ENCODE data around the gene THOC6.

Gene THOC6

GRCh38 chr16:2985893-2986355, 37.9 kb upstream of the THOC6 start:
- Mint-ChIP-seq H3K4me1 (ENCODE audit: low read depth) (peaks cover 5% of the 10 kb centered on the region), H3K9me3 (ENCODE audit: low read depth) (no peaks in the 10 kb centered on the region), H3K4me3 (no peak overlapping the region), H3K36me3 (no peaks in the 10 kb centered on the region), H3K27ac (no peak overlapping the region), H3K27me3 (no peaks in the 10 kb centered on the region)

GRCh38 chr16:2986623-2987188, 37.1 kb upstream of the THOC6 start:
- Mint-ChIP-seq H3K36me3 (no peaks in the 10 kb centered on the region), H3K4me1 (ENCODE audit: low read depth) (peaks cover 2% of the 10 kb centered on the region), H3K27ac (no peak overlapping the region), H3K27me3 (no peaks in the 10 kb centered on the region), H3K4me3 (no peak overlapping the region), H3K9me3 (ENCODE audit: low read depth) (no peaks in the 10 kb centered on the region)

GRCh38 chr16:2987286-2987685, 36.5 kb upstream of the THOC6 start:
- H3K9me3 Mint-ChIP-seq (ENCODE audit: low read depth) = no peaks in the 10 kb centered on the region
- H3K27ac Mint-ChIP-seq = no peak overlapping the region

DNA sequence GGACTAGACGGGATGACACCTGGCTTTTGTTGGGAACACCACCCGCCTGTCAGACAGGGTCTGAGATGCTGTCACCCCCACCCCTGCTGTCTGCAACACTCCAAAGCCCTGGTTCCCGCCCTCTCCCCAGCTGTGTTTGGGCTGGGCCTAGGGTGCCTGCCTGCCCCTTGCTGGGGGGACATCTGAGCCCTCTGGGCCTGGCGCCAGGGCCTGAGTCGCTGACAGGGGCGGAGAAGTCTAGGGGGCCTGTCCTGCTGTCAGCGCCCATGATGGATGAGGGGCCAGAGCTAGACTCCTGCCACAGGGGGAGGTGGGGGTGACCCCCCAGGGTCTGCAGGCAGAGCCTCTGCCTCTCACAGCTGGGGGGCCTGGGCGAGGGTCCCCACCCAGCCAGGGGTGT, 36.0 kb upstream of the THOC6 start:
- no peak overlapping the region for H3K4me3 Mint-ChIP-seq
- no peaks in the 10 kb centered on the region for H3K36me3 Mint-ChIP-seq
- H3K4me1 Mint-ChIP-seq (ENCODE audit: low read depth) = peaks cover 1% of the 10 kb centered on the region
- H3K27ac Mint-ChIP-seq = no peak overlapping the region
- no peaks in the 10 kb centered on the region for H3K27me3 Mint-ChIP-seq
- no peaks in the 10 kb centered on the region for H3K9me3 Mint-ChIP-seq (ENCODE audit: low read depth)

More at GRCh38 chr16:2987286-2987685, 36.5 kb upstream of the THOC6 start:
- Mint-ChIP-seq H3K4me1 (ENCODE audit: low read depth) (peaks cover 1% of the 10 kb centered on the region), H3K27me3 (no peaks in the 10 kb centered on the region), H3K4me3 (no peak overlapping the region), H3K36me3 (no peaks in the 10 kb centered on the region)

DNA sequence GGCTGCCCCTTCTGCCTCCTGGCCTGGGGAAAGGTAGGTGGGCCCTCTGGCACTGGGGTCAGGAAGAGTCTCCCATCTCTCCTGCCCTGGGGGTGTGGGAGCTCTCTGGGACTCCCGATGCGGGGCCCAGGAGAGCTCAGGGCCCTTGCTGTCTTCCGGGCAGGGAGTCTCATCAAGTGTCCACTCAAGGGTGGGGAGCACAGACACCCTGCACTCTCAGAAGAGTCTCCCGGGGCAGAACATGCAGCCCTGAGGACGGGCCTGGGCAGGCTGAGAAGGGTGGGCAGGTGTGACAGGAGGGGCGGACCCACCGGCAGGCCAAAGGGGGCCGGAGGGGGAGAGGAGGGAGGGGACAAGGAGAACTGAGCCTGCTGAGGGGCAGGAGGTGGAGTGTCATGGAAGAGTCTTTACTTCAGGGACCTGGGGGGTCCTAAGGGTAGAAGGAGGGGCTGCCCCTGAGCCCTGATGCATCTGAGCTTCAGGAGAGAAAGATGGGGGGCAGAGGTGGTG, 35.2 kb upstream of the THOC6 start:
- Mint-ChIP-seq H3K9me3 (ENCODE audit: low read depth) (no peaks in the 10 kb centered on the region), H3K27me3 (no peaks in the 10 kb centered on the region), H3K4me3 (no peak overlapping the region), H3K4me1 (ENCODE audit: low read depth) (no peaks in the 10 kb centered on the region), H3K36me3 (no peaks in the 10 kb centered on the region), H3K27ac (no peak overlapping the region)

GRCh38 chr16:2990891-2991290, 32.9 kb upstream of the THOC6 start:
- no peak overlapping the region for H3K4me3 Mint-ChIP-seq
- H3K27me3 Mint-ChIP-seq = no peaks in the 10 kb centered on the region
- no peaks in the 10 kb centered on the region for H3K36me3 Mint-ChIP-seq
- no peaks in the 10 kb centered on the region for H3K9me3 Mint-ChIP-seq (ENCODE audit: low read depth)
- H3K27ac Mint-ChIP-seq = no peak overlapping the region
- H3K4me1 Mint-ChIP-seq (ENCODE audit: low read depth) = no peaks in the 10 kb centered on the region

DNA sequence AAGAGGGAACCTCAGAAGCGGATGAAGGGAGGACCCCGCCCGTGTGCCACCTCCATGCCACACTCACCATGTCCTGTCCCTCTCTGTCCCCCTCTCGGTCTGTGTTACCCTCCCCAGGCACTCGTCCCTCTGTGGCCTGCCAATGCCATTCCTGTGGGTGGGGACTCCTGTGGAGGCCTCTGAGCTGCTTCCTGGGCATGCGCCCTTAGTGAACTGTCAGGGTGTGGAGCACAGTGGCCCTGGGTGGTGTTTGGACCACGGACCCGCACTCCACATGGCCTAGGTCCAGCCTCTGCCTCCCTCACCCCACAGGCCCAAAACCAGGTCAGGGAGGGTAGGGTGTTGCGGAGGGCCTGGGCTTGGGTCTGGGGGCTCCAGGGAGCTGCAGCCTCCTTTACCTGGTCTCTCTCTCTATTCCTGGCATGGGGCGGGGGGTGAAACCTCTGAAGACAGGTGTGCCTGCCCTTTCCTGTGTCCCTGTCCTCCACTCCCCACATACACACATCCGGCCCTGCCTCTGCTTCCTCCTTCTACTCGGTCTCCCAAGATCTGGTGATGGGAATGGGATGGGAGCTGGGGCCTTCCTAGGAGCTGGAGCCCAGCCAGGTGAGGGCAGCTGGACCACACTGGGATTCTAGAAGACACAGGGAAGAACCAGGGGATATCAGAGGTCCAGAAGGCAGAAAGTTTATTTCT, 32.1 kb upstream of the THOC6 start:
- Mint-ChIP-seq H3K9me3 (ENCODE audit: low read depth) (no peaks in the 10 kb centered on the region), H3K4me3 (no peak overlapping the region), H3K4me1 (ENCODE audit: low read depth) (no peaks in the 10 kb centered on the region), H3K27me3 (no peaks in the 10 kb centered on the region), H3K27ac (no peak overlapping the region), H3K36me3 (no peaks in the 10 kb centered on the region)

GRCh38 chr16:2992383-2993081, 31.3 kb upstream of the THOC6 start:
- H3K27me3 Mint-ChIP-seq = no peaks in the 10 kb centered on the region
- H3K27ac Mint-ChIP-seq = no peak overlapping the region
- no peak overlapping the region for H3K4me3 Mint-ChIP-seq
- no peaks in the 10 kb centered on the region for H3K36me3 Mint-ChIP-seq
- H3K9me3 Mint-ChIP-seq (ENCODE audit: low read depth) = no peaks in the 10 kb centered on the region
- no peaks in the 10 kb centered on the region for H3K4me1 Mint-ChIP-seq (ENCODE audit: low read depth)

- Mint-ChIP-seq H3K27ac (no peak overlapping the region), H3K4me1 (ENCODE audit: low read depth) (no peaks in the 10 kb centered on the region), H3K4me3 (no peak overlapping the region), H3K9me3 (ENCODE audit: low read depth) (no peaks in the 10 kb centered on the region), H3K27me3 (no peaks in the 10 kb centered on the region), H3K36me3 (no peaks in the 10 kb centered on the region)
Measured at GRCh38 chr16:2996298-2996697, 27.5 kb upstream of the THOC6 start.

DNA sequence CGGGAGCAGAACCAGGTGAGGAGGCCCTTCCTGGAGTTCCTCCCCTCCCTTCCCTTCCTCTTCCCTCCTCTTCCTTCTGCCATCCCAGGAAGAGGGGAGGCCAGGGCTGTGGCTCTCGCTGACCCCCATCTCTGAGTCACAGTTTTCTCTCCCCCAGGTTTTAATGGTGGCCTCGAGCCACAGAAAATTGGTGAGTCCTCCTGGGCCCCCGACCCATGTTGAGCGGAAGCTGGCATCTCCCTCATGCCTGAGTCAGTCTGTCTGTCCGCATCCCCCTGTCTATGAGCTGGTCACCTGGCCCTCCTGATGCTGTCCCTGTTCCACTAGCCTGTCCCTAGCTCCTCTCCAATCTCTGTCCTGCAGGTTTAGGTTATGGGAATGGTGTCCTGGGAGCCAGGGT, 23.9 kb upstream of the THOC6 start:
- Mint-ChIP-seq H3K36me3 (no peaks in the 10 kb centered on the region), H3K4me3 (no peak overlapping the region), H3K4me1 (ENCODE audit: low read depth) (peaks cover 3% of the 10 kb centered on the region), H3K27me3 (no peaks in the 10 kb centered on the region), H3K9me3 (ENCODE audit: low read depth) (no peaks in the 10 kb centered on the region), H3K27ac (no peak overlapping the region)

DNA sequence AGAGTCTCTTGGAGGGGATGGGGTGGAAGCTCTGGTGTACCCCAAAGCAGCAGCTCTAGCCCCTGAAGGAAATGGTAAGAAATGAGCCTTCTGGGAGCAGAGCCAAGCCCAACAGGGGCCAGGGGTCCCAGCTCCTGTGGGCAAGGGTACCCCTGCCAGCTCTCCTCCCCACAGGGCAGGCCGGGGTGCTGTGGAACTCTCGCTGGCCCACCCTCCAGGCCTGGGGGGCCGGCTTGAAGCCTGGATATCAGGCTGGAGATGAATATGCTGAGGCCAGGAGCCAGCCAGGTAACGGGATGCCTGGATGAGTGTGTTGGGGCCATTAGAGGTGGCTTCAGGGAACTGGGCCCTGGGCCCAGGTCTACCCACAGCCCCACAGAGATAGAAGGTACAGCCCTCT, 23.3 kb upstream of the THOC6 start:
- Mint-ChIP-seq H3K36me3 (no peaks in the 10 kb centered on the region), H3K4me3 (no peak overlapping the region), H3K27ac (no peak overlapping the region), H3K27me3 (no peaks in the 10 kb centered on the region), H3K9me3 (ENCODE audit: low read depth) (no peaks in the 10 kb centered on the region), H3K4me1 (ENCODE audit: low read depth) (peaks cover 4% of the 10 kb centered on the region)

- H3K4me3 Mint-ChIP-seq = no peak overlapping the region
- H3K27ac Mint-ChIP-seq = no peak overlapping the region
- H3K27me3 Mint-ChIP-seq = no peaks in the 10 kb centered on the region
- no peaks in the 10 kb centered on the region for H3K36me3 Mint-ChIP-seq
- peaks cover 4% of the 10 kb centered on the region for H3K4me1 Mint-ChIP-seq (ENCODE audit: low read depth)
- no peaks in the 10 kb centered on the region for H3K9me3 Mint-ChIP-seq (ENCODE audit: low read depth)
Measured at GRCh38 chr16:3001316-3001715, 22.5 kb upstream of the THOC6 start.

DNA sequence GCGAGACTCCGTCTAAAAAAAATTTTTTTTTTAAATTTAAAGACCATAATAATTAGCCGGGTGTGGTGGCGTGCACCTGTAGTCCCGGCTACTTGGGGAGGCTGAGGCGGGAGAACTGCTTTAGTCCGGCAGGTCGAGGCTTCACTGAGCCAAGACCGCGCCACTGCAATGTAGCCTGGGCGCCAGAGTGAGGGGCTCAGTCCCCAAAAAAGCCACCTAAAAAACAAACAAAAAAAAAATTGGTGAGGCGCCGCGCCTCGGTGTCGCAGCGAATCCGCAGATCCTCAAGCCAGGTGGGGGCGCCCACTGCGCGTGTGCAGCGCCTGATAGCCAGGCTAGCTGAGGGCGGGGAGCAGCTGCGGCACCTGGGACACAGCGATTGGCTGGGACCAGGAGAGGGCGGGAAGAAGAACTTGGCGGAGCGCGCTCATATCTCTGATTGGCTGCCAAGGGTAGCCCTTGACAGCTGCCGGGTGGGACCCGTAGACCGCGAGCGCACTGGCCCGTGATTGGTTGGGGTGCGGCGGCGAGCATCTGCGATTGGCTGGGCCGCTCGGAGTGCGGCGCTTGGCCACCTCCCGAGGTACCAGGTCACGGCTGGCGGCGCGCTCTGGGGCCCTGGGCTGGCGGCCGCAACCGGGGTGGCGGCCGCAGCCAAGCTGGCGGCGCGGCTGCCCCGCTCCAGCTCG, 20.1 kb upstream of the THOC6 start:
- Mint-ChIP-seq H3K4me1 (ENCODE audit: low read depth) (peaks cover 26% of the 10 kb centered on the region), H3K36me3 (no peaks in the 10 kb centered on the region), H3K27ac (no peak overlapping the region), H3K9me3 (ENCODE audit: low read depth) (no peaks in the 10 kb centered on the region), H3K4me3 (peak overlapping the region; percentile 78), H3K27me3 (no peaks in the 10 kb centered on the region)

DNA sequence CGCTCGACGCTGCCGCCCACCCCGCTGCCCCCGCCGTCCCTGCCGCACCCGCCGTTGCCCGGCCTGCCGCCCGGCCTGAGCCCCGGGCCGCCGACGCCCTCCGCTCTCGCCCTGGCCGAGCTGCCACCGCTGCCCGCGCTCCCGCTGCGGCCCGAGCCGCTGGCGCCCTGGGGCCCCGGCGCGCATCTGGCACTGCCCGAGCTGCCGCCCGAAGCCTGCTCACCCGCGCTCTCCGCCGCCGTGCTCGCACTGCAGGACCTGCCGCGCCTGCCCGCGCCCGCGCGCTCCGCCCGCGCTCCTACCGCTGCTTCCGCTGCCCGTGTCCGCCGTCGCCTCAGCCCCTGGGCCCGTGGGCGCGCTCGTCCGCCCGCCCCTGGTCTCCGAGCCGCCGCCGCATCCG, 19.5 kb upstream of the THOC6 start:
- Mint-ChIP-seq H3K27me3 (no peaks in the 10 kb centered on the region), H3K4me3 (no peak overlapping the region), H3K27ac (no peak overlapping the region), H3K36me3 (no peaks in the 10 kb centered on the region), H3K9me3 (ENCODE audit: low read depth) (no peaks in the 10 kb centered on the region), H3K4me1 (ENCODE audit: low read depth) (peaks cover 29% of the 10 kb centered on the region)

DNA sequence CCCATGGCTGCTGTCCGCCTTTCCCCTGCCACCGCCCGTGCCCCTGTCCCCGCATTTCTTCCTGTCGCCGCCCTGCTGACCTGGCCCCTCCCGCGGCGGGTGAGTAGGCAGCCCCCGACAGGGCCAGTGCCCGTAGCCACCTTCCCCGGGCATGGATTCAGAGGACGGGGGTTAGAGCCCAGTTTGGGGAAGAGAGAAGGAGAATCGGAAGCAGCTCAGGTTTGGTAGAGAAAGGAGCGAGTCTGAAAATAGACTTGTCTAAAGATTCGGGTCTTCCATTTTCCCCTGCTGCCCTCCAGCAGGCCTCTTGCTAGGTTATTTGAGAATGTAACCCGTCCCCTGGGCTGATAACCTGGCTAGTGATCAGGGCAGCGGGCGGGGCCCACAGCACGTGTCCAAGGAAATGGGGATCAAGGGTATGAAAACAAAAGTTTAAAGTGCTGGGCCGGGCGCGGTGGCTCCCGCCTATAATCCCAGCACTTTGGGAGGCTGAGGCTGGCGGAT, 19.0 kb upstream of the THOC6 start:
- Mint-ChIP-seq H3K9me3 (ENCODE audit: low read depth) (no peaks in the 10 kb centered on the region), H3K27me3 (no peaks in the 10 kb centered on the region), H3K36me3 (no peaks in the 10 kb centered on the region), H3K4me1 (ENCODE audit: low read depth) (peaks cover 29% of the 10 kb centered on the region), H3K27ac (no peak overlapping the region), H3K4me3 (peak overlapping the region; percentile 58)

Measured in activated naive CD8-positive, alpha-beta T cell (primary cell).